NOMO-1 treated with DMSO at 0.1 percent for 48 hours (cell line): ENCODE data around the gene SNRK.

Experiments
- DNase-seq: peaks from one replicate; lab custom pipeline; 2025; ENCODE audit not compliant: unreplicated experiment; lab: John Stamatoyannopoulos, UW

The SNRK gene

DNA sequence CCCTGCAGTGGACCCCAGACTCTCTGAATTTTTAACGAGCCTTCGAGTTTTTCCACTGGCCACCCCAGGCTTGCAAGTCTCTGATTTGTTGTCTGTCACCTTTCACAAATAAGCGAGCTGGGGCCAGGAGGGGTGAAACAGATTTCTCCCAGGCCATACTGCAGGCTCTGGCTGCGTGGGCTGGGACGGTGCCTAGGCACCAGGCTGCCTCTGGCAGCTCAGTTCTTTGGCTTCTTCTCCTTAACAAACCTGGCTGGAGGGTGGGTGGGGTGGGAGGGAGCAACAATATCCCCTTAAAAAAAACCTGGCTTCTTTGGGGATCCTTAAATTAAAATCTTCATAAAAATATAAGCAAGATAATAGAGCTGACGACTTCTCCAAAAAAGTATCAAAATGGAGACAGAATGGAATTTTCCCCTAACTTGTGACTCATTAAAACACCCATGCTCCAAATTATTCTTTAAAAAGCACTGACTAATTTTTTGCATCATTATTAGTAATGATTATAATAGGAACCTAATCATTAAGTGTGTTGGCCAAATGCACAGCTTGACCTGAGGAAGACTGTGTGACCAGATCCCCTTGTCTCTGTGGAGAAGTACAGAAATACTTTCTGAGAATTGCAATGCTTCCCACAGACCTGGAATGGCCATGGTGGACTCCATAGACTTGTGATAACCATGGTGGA, 84.1 kb downstream of the SNRK start:
- no peak for DNase-seq

GRCh38 chr3:43371494-43371893, 85.2 kb downstream of the SNRK start:
- no peak for DNase-seq

GRCh38 chr3:43372007-43372740, 85.8 kb downstream of the SNRK start:
- DNase-seq, result no peak

DNA sequence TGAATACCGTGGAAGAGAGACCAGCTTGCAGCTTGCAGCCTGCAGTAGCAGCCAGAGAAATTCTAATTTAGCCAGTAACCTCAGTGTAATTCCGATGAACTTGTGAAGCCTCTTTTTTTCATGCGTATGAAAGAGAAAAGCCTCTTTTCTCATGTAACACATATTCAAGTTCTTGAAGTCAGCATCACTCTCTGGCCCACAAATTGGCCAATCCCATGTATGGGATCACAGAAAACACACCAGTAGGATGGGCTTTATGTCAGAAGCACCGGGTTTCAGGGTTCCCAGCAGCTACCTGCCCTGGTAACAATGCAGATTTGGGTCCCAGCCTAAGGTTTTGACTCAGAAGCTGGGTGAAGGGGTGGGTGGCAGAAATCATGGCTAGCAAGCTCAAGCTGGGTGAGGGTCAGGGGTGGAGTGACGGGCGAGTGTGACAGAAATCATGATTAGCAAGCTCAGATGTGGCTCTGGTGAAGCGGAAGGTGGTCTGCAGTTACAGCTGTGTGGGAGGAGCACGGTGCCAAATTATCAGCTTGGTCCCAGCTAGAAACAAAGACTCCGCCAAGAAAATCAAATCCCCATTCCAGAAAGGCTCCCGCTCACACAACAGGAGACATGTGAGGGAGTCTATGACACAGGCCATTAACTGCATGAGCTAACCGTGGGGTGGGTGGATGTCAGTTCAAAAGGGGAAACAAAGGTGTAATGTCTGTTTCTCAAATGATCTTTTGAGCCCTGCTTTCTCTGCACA, 86.6 kb downstream of the SNRK start:
- DNase-seq, result no peak

DNA sequence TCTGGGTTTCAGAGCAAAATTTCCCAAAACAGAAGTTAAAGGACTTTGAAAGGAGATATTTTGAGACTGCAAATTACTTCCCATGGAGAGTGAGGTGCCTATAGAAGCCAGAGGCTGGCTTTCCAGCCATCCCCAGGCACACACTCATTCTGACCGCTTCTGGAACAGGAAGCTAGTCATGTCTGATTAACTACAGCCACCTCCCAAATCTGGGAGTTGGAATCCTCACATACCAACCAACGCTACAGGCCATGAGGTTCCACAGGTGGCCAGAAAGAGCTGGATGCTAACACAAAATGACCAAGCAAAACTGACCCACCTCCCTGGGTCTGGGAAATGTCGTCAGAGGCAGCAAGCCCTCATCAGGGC, 87.2 kb downstream of the SNRK start:
- no peak for DNase-seq

- peak; percentile 33 for DNase-seq
These were observed 92.0 kb downstream of the SNRK start for GRCh38 chr3:43378066-43378935.

DNA sequence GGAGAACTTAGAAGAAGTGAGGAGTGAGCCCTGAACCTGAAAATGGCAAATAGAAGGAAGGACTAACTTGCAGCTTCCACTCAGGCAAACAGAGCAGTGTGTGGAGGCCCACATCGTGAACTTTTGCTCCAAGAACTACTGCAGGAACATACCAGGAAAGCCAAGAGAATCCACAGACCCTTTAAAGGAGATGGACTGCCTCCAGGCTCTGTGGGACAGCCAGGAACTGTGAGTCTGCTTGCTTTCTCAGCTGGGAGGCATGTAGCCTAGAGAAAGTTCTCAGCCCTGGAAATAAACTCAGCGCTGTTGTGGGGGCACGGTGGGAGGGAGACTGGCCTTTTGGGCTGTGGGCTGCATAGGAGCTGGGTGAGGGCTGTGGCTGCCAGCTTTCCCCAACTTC, 93.0 kb downstream of the SNRK start:
- DNase-seq, result no peak

DNA sequence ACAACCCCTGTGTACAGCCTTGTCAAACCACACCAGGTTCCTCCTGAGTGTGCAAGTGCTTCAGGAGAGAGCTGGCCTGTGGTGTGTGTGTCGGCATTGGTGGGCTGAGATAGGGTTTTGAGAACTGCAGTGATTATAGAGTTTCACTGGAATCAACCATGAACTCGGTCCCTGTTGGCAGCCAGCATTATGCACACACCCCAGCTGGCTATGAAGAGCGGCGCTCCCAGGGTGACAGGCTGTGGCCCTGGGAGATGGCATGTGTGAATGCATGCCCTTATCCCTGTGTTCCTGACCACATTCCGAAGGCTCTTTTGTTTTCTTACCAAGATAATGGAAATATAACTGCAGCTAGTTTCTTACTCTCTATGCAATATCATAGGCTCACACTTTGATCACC, 101.8 kb downstream of the SNRK start:
- no peak for DNase-seq

- DNase-seq, result no peak
These were observed 102.6 kb downstream of the SNRK start for GRCh38 chr3:43388915-43389314.

DNA sequence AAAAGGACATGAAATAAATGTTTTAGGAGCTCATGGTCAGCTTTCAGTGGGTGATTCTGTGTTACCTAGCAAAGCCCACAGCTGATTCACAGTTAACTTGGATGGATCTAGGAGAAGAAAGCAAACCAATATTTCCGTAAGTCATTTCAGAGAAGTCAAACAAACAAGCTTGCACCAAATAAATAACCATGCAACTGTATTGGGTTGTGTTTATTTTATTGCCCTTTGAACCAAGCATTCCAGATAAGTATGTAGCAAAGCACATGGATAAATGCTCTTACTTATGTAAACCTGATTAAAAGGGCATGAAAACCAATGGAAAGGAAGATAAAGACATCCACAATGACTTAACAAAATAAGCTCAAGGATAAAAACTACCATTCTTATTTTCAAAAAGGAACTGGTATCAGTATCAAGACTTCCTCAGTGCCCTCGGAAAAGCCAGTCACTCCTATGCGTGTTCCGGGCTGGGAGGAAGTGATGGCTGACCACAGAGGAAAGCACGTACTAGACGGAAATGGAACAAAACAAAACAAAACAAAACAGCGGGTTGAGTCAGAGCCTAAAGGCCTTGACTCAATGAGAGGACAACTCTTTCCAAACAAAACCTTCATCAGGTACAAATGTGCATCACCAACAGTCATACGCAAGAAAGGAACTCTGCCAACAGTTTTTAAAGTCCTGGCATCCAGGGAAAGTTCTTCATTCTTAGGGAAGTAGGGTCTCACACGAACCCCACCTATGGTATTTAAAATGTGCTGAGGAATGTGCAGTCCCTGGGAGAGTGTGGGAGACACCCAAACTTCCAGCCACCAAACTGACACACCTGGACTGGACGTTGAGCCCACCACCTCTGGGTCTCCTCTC, 103.3 kb downstream of the SNRK start:
- peak; percentile 89 for DNase-seq

- DNase-seq, result no peak
These were observed 103.9 kb downstream of the SNRK start for GRCh38 chr3:43390255-43390588.

- DNase-seq, result no peak
These were observed 105.3 kb downstream of the SNRK start for GRCh38 chr3:43391621-43392020.

DNA sequence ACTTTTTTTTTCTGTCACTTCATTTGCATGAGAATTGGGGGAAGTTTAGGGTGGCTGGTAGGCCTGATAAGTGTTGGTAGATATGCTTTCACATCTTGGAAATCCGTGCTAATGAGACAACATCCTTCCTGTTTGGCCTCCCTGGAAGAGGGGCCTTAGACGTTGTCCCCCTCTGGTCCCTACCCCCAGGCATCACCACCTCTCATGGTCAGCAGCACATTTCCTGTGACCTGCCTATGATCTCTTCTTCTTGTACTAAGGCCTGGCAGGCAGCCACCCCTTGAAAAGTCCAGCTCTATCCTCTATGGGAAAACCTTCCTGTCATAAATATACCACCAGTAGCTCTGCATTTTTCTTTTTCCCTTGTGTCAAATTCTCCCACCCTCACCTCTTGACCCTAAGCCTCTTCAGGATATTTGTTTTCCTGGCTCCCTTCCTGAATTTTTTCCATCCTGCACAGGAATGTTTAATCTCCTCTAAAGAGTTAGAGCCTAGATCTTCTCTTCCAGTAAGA, 107.8 kb downstream of the SNRK start:
- no peak for DNase-seq

DNA sequence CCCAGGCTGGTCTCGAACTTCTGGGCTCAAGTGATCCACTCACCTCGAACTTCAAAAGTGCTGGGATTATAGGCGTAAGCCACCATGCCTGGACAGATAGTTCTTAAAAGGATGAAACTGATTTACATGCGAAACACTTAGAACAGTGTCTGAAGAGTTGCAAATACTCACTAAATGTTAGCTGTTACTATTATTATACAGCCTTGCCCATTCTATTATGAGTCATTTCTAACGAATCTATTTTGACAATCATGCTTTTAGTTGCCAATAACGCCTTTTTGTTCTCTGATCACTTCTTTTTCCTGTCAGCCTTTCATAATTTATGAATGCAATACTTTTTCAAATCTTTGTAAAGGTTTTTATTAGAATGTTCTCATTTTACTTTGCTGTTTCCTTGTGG, 112.7 kb downstream of the SNRK start:
- no peak for DNase-seq

DNA sequence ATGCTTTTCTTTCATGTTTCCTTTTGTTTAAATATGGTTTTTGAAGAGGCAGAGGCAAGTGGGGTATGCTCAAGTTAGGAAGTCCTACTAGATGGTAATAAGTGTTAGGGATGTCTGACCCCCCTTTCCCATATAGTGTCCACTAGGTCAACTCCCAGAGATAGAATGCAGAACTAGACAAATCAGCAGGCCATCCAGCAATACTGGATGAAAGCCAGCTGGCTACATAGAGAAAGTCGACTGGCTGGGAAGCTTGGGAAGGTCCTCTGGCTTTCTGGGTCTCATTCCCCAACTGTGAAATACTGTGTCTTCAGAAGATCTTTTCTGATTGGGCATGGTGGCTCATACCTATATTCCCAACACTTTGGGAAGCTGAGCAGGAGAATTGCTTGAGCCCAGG, 113.8 kb downstream of the SNRK start:
- DNase-seq, result no peak
